ENCODE results near the gene PLSCR1.

PLSCR1 gene

GRCh38 chr3:146469150-146470017, 75.0 kb downstream of the PLSCR1 start, which contains the start of gene PLSCR2:
Gene PLSCR2 (minus strand): TSS chr3:146469561. CDS start chr3:146459904, 9,657 bp downstream.
- DNase-seq (ENCODE audit: insufficient read length, low spot score), result no peak
- FAIRE-seq, result no peak
- no peak for TF ChIP-seq CTCF (IDR thresholded peaks at IDR 0.05; ENCODE audit: insufficient read depth, missing control alignments)

GRCh38 chr3:146468671-146469149, 75.7 kb downstream of the PLSCR1 start:
- no peak for FAIRE-seq
- DNase-seq (ENCODE audit: insufficient read length, low spot score), result no peak
- TF ChIP-seq CTCF (IDR thresholded peaks at IDR 0.05; ENCODE audit: insufficient read depth, missing control alignments), result no peak

- DNase-seq (ENCODE audit: insufficient read length, low spot score), result no peak
- no peak for FAIRE-seq
- TF ChIP-seq CTCF (IDR thresholded peaks at IDR 0.05; ENCODE audit: insufficient read depth, missing control alignments), result no peak
Measured at GRCh38 chr3:146468234-146468633, 76.2 kb downstream of the PLSCR1 start.

- FAIRE-seq (no peak), DNase-seq (ENCODE audit: insufficient read length, low spot score) (no peak)
- no peak for TF ChIP-seq CTCF (IDR thresholded peaks at IDR 0.05; ENCODE audit: insufficient read depth, missing control alignments)
Measured at GRCh38 chr3:146466604-146467003, 77.8 kb downstream of the PLSCR1 start.

GRCh38 chr3:146465693-146466465, 78.5 kb downstream of the PLSCR1 start:
- FAIRE-seq (no peak), DNase-seq (ENCODE audit: insufficient read length, low spot score) (no peak)
- no peak for TF ChIP-seq CTCF (IDR thresholded peaks at IDR 0.05; ENCODE audit: insufficient read depth, missing control alignments)

Measured in D721Med (cell line).